Tibial artery (tissue), 4 donors: ENCODE results near the gene ITPK1.
A peak's percentile ranks its signal among the peaks of the same experiment; 100 is the strongest.

Experiments used
- DNase-seq, 2 donors: peaks; one replicate each; pipeline ENCODE4 v3.0.0-alpha.2; 2019
- H3K27ac ChIP-seq, 2 donors: fragments of 200-600 bp; sonication (generic) in 1 of 2; 1 replicate in 1 of 2; 2 replicates in 1 of 2; pipeline ENCODE4 v1.5.1; 2018 to 2019; ENCODE audit warnings: mild to moderate bottlenecking in 1 of 2
- H3K27me3 ChIP-seq, 2 donors: fragments of 200-600 bp; sonication (generic) in 1 of 2; one replicate each; pipeline versions ENCODE4 v1.5.1 to v1.6.0; 2016 to 2019
- H3K36me3 ChIP-seq, 3 donors: fragments of 200-600 bp; sonication (generic) in 2 of 3; one replicate each; pipeline ENCODE4 v1.5.1; 2016 to 2019; ENCODE audit warnings: mild to moderate bottlenecking in 2 of 3
- H3K4me1 ChIP-seq, 4 donors: fragments of 200-600 bp; sonication (generic) in 2 of 4; 1 replicate in 3 of 4; 2 replicates in 1 of 4; pipeline ENCODE4 v1.5.1; 2016 to 2019
- H3K4me3 ChIP-seq, 2 donors: fragments of 200-600 bp; sonication (generic) in 1 of 2; 1 replicate in 1 of 2; 2 replicates in 1 of 2; pipeline ENCODE4 v1.5.1; 2018 to 2019; ENCODE audit warnings: mild to moderate bottlenecking in 2 of 2
- H3K9me3 ChIP-seq, 3 donors: fragments of 200-600 bp; sonication (generic) in 1 of 3; one replicate each; pipeline ENCODE4 v1.5.1; 2016 to 2019
- CTCF ChIP-seq, 2 experiments: fragments of 200-600 bp in 1 of 2; fragments of 450-650 bp in 1 of 2; IDR thresholded peaks; one replicate each; pipeline ENCODE4 v1.5.1; 2017 to 2019; ENCODE audit warnings: antibody characterized with exemption in 2 of 2, mild to moderate bottlenecking in 1 of 2, moderate library complexity in 1 of 2
- intact Hi-C: fragments of 100-400 bp; cut with DNase I; formaldehyde crosslinking; loops from one replicate; pipeline ENCODE4 v1.15.0; 2023; ENCODE audit warnings: low total_unique reads

The ITPK1 gene

GRCh38 chr14:93121030-93121834, 5.5 kb upstream of the ITPK1 start:
- Histone ChIP-seq H3K4me3 (no peak overlapping the region), H3K9me3 (no peaks in the 10 kb centered on the region), H3K36me3 (no peaks in the 10 kb centered on the region), H3K4me1 (peaks cover 0 to 8% (median 2%) of the 10 kb centered on the region in 4 donors), H3K27ac (no peak overlapping the region), H3K27me3 (no peaks in the 10 kb centered on the region)
- DNase-seq, result no peak
- intact Hi-C loops, result no loop called here
- TF ChIP-seq CTCF (IDR thresholded peaks at IDR 0.05), result no peak

- peaks cover 0 to 9% (median 4%) of the 10 kb centered on the region in 4 donors for H3K4me1 ChIP-seq
- H3K9me3 ChIP-seq, result no peaks in the 10 kb centered on the region
- no peak for TF ChIP-seq CTCF (IDR thresholded peaks at IDR 0.05)
- H3K36me3 ChIP-seq, result no peaks in the 10 kb centered on the region
- no peak for DNase-seq
- no peak overlapping the region for H3K4me3 ChIP-seq
- intact Hi-C loops, result no loop called here
- no peaks in the 10 kb centered on the region for H3K27me3 ChIP-seq
- H3K27ac ChIP-seq, result no peak overlapping the region
Measured at GRCh38 chr14:93120517-93120916, 4.8 kb upstream of the ITPK1 start.

- no peak for DNase-seq
- intact Hi-C loops, result loop anchor here (2.0 to 10.0 kb wide), 2 partner anchors 18 to 62 kb away; no protein-coding TSS in a partner anchor
- peaks cover 0 to 38% (median 23%) of the 10 kb centered on the region in 4 donors for H3K4me1 ChIP-seq
- H3K27me3 ChIP-seq, result no peaks in the 10 kb centered on the region
- H3K27ac ChIP-seq, result peak overlapping the region; percentile 88 to 94
- no peaks in the 10 kb centered on the region for H3K9me3 ChIP-seq
- peak overlapping the region; percentile 88 to 92 for H3K4me3 ChIP-seq
- no peak for TF ChIP-seq CTCF (IDR thresholded peaks at IDR 0.05)
- no peaks in the 10 kb centered on the region for H3K36me3 ChIP-seq
Measured at GRCh38 chr14:93116676-93117200, 1.0 kb upstream of the ITPK1 start.

GRCh38 chr14:93115069-93115820, 480 bp downstream of the ITPK1 start:
- H3K9me3 ChIP-seq, result no peaks in the 10 kb centered on the region
- no peaks in the 10 kb centered on the region for H3K36me3 ChIP-seq
- TF ChIP-seq CTCF (IDR thresholded peaks at IDR 0.05), result no peak
- DNase-seq, result peak; percentile 77 to 94
- intact Hi-C loops, result loop anchor here (1.0 to 10.0 kb wide), 3 partner anchors 60 to 163 kb away; partner anchors contain the start of genes GON7 and UBR7
- no peaks in the 10 kb centered on the region for H3K27me3 ChIP-seq
- peaks cover 0 to 39% (median 26%) of the 10 kb centered on the region in 4 donors for H3K4me1 ChIP-seq
- H3K27ac ChIP-seq, result peak overlapping the region; percentile 88 to 94
- peak overlapping the region; percentile 88 to 92 for H3K4me3 ChIP-seq

GRCh38 chr14:93114713-93115068, 1.0 kb downstream of the ITPK1 start:
- no peak for TF ChIP-seq CTCF (IDR thresholded peaks at IDR 0.05)
- DNase-seq, result peak in 1 of 2 donors; percentile 77
- peaks cover 0 to 39% (median 26%) of the 10 kb centered on the region in 4 donors for H3K4me1 ChIP-seq
- H3K4me3 ChIP-seq, result peak overlapping the region; percentile 88 to 92
- H3K27me3 ChIP-seq, result no peaks in the 10 kb centered on the region
- H3K36me3 ChIP-seq, result no peaks in the 10 kb centered on the region
- intact Hi-C loops, result loop anchor here (1.0 to 10.0 kb wide), 4 partner anchors 60 to 218 kb away; partner anchors contain the start of genes BTBD7, GON7 and UBR7
- H3K9me3 ChIP-seq, result no peaks in the 10 kb centered on the region
- peak overlapping the region; percentile 88 to 94 for H3K27ac ChIP-seq
